GM10266 (cell line): ENCODE data around the gene ASCL2.

Experiments
- DNase-seq: peaks from one replicate; pipeline ENCODE4 v3.0.0; 2012; ENCODE audit errors: extremely low spot score
- TF ChIP-seq, protein P1 (sequence below): IDR thresholded peaks from 2 replicates; pipeline ENCODE4 v1.5.1; 2012; ENCODE audit warnings: mild to moderate bottlenecking, low read depth; ENCODE audit not compliant: control insufficient read depth, insufficient read depth; ENCODE audit errors: missing control alignments

The ASCL2 gene

DNA sequence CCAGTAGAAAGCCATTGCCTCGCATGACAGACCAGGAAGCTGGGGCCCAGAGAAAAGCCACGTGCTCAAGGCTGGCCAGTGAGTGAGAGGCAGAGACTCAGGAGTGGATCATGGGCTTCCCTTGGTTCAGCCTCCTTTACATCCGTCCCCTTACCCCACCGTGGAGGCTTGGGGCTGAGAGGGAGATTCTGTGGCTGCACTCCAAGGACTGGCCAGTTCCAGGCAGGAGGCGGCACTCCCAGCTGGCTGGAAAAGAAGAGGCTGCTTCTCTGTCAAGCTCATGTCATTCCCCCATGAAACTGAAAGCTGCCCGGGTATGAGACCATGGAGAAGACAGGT is 6.6 kb upstream of the ASCL2 start:
- TF ChIP-seq, protein P1, sequence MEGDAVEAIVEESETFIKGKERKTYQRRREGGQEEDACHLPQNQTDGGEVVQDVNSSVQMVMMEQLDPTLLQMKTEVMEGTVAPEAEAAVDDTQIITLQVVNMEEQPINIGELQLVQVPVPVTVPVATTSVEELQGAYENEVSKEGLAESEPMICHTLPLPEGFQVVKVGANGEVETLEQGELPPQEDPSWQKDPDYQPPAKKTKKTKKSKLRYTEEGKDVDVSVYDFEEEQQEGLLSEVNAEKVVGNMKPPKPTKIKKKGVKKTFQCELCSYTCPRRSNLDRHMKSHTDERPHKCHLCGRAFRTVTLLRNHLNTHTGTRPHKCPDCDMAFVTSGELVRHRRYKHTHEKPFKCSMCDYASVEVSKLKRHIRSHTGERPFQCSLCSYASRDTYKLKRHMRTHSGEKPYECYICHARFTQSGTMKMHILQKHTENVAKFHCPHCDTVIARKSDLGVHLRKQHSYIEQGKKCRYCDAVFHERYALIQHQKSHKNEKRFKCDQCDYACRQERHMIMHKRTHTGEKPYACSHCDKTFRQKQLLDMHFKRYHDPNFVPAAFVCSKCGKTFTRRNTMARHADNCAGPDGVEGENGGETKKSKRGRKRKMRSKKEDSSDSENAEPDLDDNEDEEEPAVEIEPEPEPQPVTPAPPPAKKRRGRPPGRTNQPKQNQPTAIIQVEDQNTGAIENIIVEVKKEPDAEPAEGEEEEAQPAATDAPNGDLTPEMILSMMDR: no peak
- no peak for DNase-seq

DNA sequence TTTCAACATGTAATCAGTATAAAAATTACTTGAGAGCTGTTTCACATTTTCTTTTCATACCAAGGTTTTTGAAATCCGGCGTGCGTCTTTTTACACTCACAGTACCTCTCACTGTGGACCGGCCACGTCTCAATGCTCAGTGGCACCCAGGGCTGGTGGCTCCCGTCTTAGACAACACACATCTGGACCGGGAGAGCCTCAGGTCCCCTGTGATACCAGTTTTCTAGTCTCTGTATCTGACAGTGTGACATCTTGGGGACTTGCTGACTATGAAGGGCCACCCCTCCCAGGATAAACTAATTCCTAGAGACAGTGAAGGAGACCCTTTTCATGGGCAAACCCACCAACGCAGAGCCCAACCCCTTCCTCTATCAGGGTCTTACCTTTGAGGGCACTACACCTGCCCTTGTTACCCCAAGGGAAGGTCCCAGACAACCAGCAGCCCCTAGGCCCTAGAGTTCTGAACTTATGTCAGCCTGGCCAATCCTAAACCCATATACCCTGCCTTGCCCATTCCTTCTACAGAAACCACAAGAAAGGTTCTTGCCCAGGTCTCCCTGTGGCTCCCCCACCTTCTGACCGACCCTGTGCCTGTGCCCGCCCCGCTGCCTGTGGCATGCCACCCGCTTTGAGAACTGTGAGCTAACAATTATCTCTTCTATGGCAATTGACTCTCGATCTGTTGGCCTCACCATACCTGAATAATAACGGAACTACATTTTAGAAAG is 6.1 kb upstream of the ASCL2 start:
- TF ChIP-seq, protein P1: no peak
- no peak for DNase-seq

DNA sequence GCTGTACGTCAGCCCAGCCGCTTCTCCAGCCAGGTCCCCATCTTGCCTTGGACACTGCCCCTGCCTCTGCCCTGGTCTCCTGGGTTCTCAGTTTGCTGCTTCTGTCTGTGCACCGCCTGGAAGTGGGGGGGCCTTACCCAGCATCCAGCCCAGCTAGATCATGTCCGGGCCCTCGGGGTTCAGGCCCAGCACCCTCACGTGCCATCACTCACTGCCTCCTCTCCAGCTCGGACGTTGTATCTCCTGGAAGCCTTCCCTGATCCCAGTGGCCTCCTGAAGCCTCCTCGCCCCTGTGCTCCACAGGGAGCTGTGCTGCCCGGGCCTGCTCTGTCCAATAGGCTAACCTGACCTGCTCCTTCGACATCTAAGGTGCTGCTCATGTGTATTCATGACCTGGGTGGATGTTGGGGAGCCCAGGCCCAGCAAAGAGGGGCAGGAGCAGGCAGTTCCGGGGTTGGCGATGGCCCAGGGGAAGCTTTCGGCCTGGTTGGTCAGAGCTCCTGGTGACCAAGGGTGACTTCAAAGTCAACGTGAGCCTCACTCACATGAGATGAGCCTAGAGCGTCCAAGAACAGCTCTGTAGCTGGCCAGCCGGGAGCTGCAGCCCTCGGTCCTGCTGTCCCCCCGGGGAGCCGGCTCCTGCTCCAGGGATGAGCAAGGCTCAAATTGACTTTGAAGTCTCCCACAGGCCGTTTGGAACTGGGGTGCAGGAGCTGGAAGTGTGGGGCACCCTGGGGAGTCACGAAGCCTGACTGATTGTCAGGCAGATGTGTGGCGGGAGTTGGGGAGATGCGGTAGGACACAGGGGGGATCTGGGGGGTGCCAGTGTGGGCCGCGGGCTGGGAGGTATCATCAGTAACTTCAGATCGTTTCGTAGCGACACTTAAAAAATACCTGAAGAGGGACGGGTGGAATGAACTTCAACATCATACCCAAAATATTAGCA is 5.2 kb upstream of the ASCL2 start:
- TF ChIP-seq, protein P1: no peak
- no peak for DNase-seq

DNA sequence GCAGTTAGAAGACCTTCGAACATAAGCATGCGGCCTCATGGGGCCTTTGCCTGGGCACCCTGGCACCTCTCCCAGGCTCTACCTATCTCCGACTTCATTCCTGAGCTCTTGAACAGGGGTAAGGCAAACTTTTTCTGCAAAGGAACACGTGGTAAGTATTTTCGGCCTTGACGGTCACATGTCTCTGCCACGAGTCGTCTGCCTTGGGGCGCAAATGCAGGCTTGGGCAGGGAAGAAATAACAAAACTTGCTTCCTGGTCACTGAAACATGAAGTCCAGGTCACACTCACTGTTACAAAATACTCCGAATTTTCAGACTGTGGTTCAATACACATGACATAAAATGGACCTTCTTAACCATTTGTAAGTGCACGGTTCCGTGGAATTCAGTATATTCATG is 3.4 kb upstream of the ASCL2 start:
- DNase-seq: no peak

DNA sequence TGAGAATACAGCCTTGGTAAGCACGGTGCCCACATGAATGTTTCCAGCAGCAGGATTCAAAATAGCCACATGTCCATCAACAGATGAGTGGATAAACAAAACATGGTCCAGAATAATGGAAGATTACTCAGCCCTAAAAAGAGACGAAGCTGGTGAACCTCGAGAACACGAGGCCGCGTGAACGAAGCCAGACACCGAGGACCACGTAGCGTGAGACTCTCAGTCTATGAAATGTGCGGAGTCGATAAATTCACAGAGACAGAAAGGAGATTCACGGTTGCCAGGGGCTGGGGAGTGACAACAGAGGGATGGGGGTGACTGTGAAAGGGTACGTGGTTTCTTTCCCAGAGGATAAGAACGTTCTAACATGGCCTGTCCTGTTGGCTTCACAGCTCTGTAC is 2.9 kb upstream of the ASCL2 start:
- TF ChIP-seq, protein P1: no peak

More for the DNA sequence above, 3.4 kb upstream of the ASCL2 start:
- TF ChIP-seq, protein P1: no peak

DNA sequence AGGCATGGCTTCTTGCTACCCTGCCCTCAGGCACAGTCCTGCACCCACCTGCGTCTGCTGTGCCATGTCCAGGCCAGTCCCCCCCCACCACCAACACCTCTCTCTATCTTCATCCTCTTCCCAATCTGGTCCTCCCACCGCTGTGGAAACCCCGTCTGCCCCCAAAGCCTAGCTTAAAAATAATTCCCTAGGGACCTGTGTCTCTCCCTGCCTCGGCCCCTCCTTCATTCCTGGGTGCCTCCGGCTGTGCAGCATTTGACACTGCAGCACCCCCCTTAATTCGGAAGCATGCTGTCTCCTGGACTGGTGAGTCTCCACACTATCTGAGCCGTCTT is 2.5 kb upstream of the ASCL2 start:
- no peak for DNase-seq
- TF ChIP-seq, protein P1: no peak

More for the DNA sequence above, 2.9 kb upstream of the ASCL2 start:
- DNase-seq: no peak

DNA sequence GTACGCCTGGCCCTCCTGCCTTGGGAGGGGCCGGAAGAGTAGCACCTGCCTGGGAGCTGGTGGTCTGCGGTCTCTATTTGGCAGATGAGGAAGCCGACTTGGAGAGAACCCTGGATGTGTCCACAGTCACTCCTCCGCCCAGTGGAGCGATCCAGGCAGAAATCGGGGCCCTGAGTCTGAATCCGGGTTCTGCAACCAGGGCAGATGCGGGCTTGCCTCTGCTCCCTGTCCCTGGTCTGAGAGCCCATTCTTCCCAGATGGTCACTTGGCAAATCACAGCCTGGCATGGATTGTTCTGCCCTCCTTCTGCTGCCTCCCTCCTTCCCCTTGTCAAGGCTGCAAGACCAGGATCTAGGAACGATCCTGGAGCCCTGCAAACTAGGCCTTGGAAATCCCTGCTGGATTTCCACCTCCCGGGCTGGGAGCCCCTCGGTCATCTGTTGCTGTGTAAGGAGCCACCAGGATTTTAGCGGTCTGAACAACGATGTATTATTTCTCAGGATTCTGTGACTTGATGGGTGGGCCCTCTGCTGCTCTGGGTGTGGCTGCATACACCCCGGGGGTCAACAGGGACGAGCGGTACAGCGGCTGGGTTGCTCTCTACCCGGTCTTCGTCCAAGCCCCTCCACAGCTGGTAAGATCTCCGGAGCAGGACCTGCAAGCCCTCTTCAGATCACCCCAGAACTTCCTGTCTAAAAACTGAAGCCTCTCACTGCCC is 2.0 kb upstream of the ASCL2 start:
- DNase-seq: no peak
- TF ChIP-seq, protein P1: no peak
